Astrocyte (in vitro differentiated cells and primary cell): ENCODE results near the gene CTNND2. TPM values are rescaled to one million over a fixed set of nuclear protein-coding genes. Genes with fewer than 3 reads are reported as not detected.

Experiments used
- DNase-seq: peaks from one replicate; pipeline ENCODE4 v3.0.0-alpha.2; 2010; ENCODE audit warnings: low read depth
- FAIRE-seq: peaks from 2 replicates; lab custom pipeline; 2011; peaks lifted over from hg19 to GRCh38; lab: Jason Lieb, UNC
- H2AFZ ChIP-seq: 2 replicates; pipeline ENCODE4 v1.6.0; 2012; ENCODE audit warnings: low read depth, low read length, inconsistent platforms
- H3K27ac ChIP-seq: 2 replicates; pipeline ENCODE4 v1.5.1; 2011; ENCODE audit warnings: low read depth, low read length, inconsistent platforms
- H3K27me3 ChIP-seq: 2 replicates; pipeline ENCODE4 v1.6.0; 2011; ENCODE audit warnings: low read length, inconsistent platforms; ENCODE audit not compliant: insufficient read depth
- H3K36me3 ChIP-seq: 2 replicates; pipeline ENCODE4 v1.5.1; 2011; ENCODE audit warnings: low read length, inconsistent platforms; ENCODE audit not compliant: insufficient read depth
- H3K4me1 ChIP-seq: 2 replicates; pipeline ENCODE4 v1.5.1; 2011; ENCODE audit warnings: low read length, inconsistent platforms; ENCODE audit not compliant: insufficient read depth
- H3K4me2 ChIP-seq: 2 replicates; pipeline ENCODE4 v1.6.0; 2012; ENCODE audit warnings: low read length, inconsistent platforms
- H3K4me3 ChIP-seq: 2 replicates; pipeline ENCODE4 v1.5.1; 2011; ENCODE audit warnings: low read depth, mild to moderate bottlenecking, low read length, inconsistent platforms; ENCODE audit not compliant: insufficient read depth
- H3K79me2 ChIP-seq: 2 replicates; pipeline ENCODE4 v1.6.0; 2012; ENCODE audit warnings: mild to moderate bottlenecking, low read length, inconsistent platforms; ENCODE audit not compliant: insufficient read depth
- H3K9ac ChIP-seq: 2 replicates; pipeline ENCODE4 v1.6.0; 2012; ENCODE audit warnings: mild to moderate bottlenecking, low read length, inconsistent platforms
- H3K9me3 ChIP-seq: 2 replicates; pipeline ENCODE4 v1.5.1; 2012; ENCODE audit warnings: low read depth, mild to moderate bottlenecking, low read length, inconsistent platforms; ENCODE audit not compliant: insufficient read depth
- H4K20me1 ChIP-seq: 2 replicates; pipeline ENCODE4 v1.6.0; 2012; ENCODE audit warnings: low read length, inconsistent platforms; ENCODE audit not compliant: insufficient read depth
- H3K27ac Mint-ChIP-seq: one replicate; pipeline ENCODE4 v1.8.0; 2021; ENCODE audit warnings: mild to moderate bottlenecking, mixed read lengths; ENCODE audit not compliant: unreplicated experiment
- H3K27me3 Mint-ChIP-seq: one replicate; pipeline ENCODE4 v1.8.0; 2021; ENCODE audit warnings: low read depth, mixed read lengths; ENCODE audit not compliant: unreplicated experiment
- H3K36me3 Mint-ChIP-seq: one replicate; pipeline ENCODE4 v1.8.0; 2021; ENCODE audit warnings: low read depth, mixed read lengths; ENCODE audit not compliant: unreplicated experiment
- H3K4me1 Mint-ChIP-seq: one replicate; pipeline ENCODE4 v1.8.0; 2021; ENCODE audit warnings: low read depth, mixed read lengths; ENCODE audit not compliant: unreplicated experiment
- H3K4me3 Mint-ChIP-seq: one replicate; pipeline ENCODE4 v1.8.0; 2021; ENCODE audit warnings: mild to moderate bottlenecking, moderate library complexity, mixed read lengths; ENCODE audit not compliant: unreplicated experiment
- H3K9me3 Mint-ChIP-seq: one replicate; pipeline ENCODE4 v1.8.0; 2021; ENCODE audit warnings: mild to moderate bottlenecking, mixed read lengths; ENCODE audit not compliant: unreplicated experiment
- EZH2 ChIP-seq: IDR thresholded peaks from 2 replicates; pipeline ENCODE4 v1.6.1; 2012; ENCODE audit warnings: mild to moderate bottlenecking, low read length, inconsistent platforms; ENCODE audit not compliant: insufficient read depth
- total RNA-seq: library from RNA; stranded (reverse); gene quantifications from 2 replicates; pipeline ENCODE4 v1.2.1, GENCODE V29; 2021
- TF ChIP-seq, protein P1 (sequence below): IDR thresholded peaks from 2 replicates; pipeline ENCODE4 v1.5.1; 2011; ENCODE audit warnings: low read depth, mild to moderate bottlenecking, inconsistent platforms, low read length, moderate library complexity; ENCODE audit not compliant: insufficient read depth

CTNND2 gene
- total RNA-seq, 1 donor from 2014 or later: 4.5 TPM

DNA sequence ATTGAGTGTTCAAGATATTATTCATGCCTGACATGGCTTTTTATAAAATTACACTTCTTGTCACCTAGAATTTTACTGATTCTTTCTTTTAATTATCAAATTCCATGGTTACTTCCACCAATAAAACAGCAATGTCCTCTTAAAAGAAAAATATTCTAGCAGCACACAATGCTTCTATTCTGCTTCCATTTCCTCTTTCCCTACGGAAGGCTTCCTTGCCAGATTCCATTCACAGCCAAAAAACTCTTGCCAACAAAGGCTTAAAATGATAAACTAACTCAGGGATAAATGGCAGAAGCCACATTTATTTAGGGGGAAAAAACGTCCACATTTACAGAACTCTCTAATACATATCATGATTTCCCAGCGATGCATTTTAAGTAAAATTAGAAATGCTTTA, 111.6 kb downstream of the CTNND2 start:
- H3K79me2 ChIP-seq: no peaks in the 10 kb centered on the region
- TF ChIP-seq, protein P1, sequence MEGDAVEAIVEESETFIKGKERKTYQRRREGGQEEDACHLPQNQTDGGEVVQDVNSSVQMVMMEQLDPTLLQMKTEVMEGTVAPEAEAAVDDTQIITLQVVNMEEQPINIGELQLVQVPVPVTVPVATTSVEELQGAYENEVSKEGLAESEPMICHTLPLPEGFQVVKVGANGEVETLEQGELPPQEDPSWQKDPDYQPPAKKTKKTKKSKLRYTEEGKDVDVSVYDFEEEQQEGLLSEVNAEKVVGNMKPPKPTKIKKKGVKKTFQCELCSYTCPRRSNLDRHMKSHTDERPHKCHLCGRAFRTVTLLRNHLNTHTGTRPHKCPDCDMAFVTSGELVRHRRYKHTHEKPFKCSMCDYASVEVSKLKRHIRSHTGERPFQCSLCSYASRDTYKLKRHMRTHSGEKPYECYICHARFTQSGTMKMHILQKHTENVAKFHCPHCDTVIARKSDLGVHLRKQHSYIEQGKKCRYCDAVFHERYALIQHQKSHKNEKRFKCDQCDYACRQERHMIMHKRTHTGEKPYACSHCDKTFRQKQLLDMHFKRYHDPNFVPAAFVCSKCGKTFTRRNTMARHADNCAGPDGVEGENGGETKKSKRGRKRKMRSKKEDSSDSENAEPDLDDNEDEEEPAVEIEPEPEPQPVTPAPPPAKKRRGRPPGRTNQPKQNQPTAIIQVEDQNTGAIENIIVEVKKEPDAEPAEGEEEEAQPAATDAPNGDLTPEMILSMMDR: no peak
- TF ChIP-seq EZH2: no peak
- no peak overlapping the region for H3K27ac ChIP-seq
- H3K4me2 ChIP-seq: no peak overlapping the region
- H2AFZ ChIP-seq: no peak overlapping the region
- DNase-seq (no peak), FAIRE-seq (no peak)
- no peaks in the 10 kb centered on the region for H3K36me3 ChIP-seq
- Mint-ChIP-seq H3K36me3 (no peaks in the 10 kb centered on the region), H3K27me3 (no peaks in the 10 kb centered on the region), H3K4me3 (no peak overlapping the region), H3K9me3 (no peaks in the 10 kb centered on the region), H3K4me1 (no peaks in the 10 kb centered on the region), H3K27ac (no peak overlapping the region)
- H3K9ac ChIP-seq: no peak overlapping the region
- no peaks in the 10 kb centered on the region for H3K4me1 ChIP-seq
- no peaks in the 10 kb centered on the region for H4K20me1 ChIP-seq
- peaks cover 2% of the 10 kb centered on the region for H3K27me3 ChIP-seq
- no peak overlapping the region for H3K4me3 ChIP-seq
- H3K9me3 ChIP-seq: no peaks in the 10 kb centered on the region

DNA sequence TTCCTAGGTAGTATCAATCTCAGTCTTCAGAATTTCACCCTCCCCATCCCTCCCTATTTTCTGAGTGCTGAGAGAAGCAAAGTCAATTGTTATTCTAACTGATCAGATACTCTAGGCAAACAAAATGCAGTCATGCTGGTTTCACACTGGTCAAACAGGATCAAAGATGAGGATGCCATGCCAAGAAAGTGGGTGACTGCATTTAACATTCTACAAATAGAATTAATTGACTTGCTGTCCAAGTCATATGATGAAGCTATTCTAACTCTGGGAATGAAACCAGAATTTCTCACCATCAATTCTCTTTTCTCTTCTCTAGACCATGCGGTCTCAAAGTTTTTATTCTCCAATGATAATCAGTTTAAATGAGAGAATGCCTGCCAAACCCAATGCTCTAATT, 112.5 kb downstream of the CTNND2 start:
- H3K27ac ChIP-seq: no peak overlapping the region
- H3K36me3 Mint-ChIP-seq: no peaks in the 10 kb centered on the region
- H3K4me1 ChIP-seq: no peaks in the 10 kb centered on the region
- no peak overlapping the region for H3K4me2 ChIP-seq
- no peaks in the 10 kb centered on the region for H4K20me1 ChIP-seq
- H3K9me3 ChIP-seq: no peaks in the 10 kb centered on the region
- DNase-seq (peak; percentile 8), FAIRE-seq (no peak)
- H3K9me3 Mint-ChIP-seq: no peaks in the 10 kb centered on the region
- no peaks in the 10 kb centered on the region for H3K4me1 Mint-ChIP-seq
- no peak overlapping the region for H2AFZ ChIP-seq
- H3K27me3 Mint-ChIP-seq: no peaks in the 10 kb centered on the region
- no peak overlapping the region for H3K9ac ChIP-seq
- no peak overlapping the region for H3K27ac Mint-ChIP-seq
- peaks cover 2% of the 10 kb centered on the region for H3K27me3 ChIP-seq
- TF ChIP-seq EZH2: no peak
- TF ChIP-seq, protein P1: no peak
- H3K79me2 ChIP-seq: no peaks in the 10 kb centered on the region
- no peak overlapping the region for H3K4me3 ChIP-seq
- H3K4me3 Mint-ChIP-seq: no peak overlapping the region
- no peaks in the 10 kb centered on the region for H3K36me3 ChIP-seq

DNA sequence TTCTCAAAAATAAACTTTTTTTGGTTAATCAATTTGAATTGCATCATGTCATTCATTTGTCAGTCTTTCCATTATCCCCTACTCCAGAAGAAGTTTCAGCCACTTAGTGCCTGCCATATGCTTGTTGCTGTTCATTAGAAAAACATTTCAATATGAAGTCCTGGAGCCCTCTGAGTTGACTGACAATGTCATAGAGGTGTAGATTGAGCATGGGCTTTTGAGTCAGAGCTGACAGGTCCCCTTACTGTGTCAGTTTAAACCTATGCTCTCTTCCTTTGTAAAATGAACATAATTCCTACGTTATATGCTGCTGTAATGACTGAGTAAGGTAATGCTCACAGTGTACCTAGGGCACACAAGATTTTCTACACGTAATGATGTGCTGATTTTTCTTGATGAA, 114.0 kb downstream of the CTNND2 start:
- Histone ChIP-seq H2AFZ (no peak overlapping the region), H3K4me1 (no peaks in the 10 kb centered on the region), H3K4me3 (no peak overlapping the region), H3K27me3 (peaks cover 2% of the 10 kb centered on the region), H4K20me1 (no peaks in the 10 kb centered on the region), H3K9me3 (no peaks in the 10 kb centered on the region), H3K27ac (no peak overlapping the region), H3K4me2 (no peak overlapping the region), H3K36me3 (no peaks in the 10 kb centered on the region), H3K9ac (no peak overlapping the region), H3K79me2 (no peaks in the 10 kb centered on the region)
- Mint-ChIP-seq H3K4me3 (no peak overlapping the region), H3K27me3 (no peaks in the 10 kb centered on the region), H3K27ac (no peak overlapping the region), H3K36me3 (no peaks in the 10 kb centered on the region), H3K4me1 (no peaks in the 10 kb centered on the region), H3K9me3 (no peaks in the 10 kb centered on the region)
- DNase-seq (no peak), FAIRE-seq (no peak)
- TF ChIP-seq, protein P1: no peak
- TF ChIP-seq EZH2: no peak
